Subcutaneous adipose tissue (tissue), 4 donors: ENCODE results near the gene DLG5. TPM values are rescaled to one million over a fixed set of nuclear protein-coding genes. Genes with fewer than 3 reads are reported as not detected.

ENCODE experiments used
- CTCF ChIP-seq: fragments of 450-650 bp; IDR thresholded peaks from one replicate; pipeline ENCODE4 v1.5.1; 2016; ENCODE audit warnings: low read depth, mild to moderate bottlenecking, control low read depth, antibody characterized with exemption, moderate library complexity
- total RNA-seq, 4 donors: library from RNA; depleted of rRNA; stranded (reverse); fragments of >200 nt; gene quantifications; one replicate each; pipeline ENCODE4 v1.1.0, GENCODE V29; 2016

The DLG5 gene
- total RNA-seq, 4 donors from 2014 or later: 23.0 to 59.5 (median 33.7) TPM

- no peak for TF ChIP-seq CTCF
These were observed 110.2 kb downstream of the DLG5 start for GRCh38 chr10:77816311-77816710.

- no peak for TF ChIP-seq CTCF
These were observed 113.8 kb downstream of the DLG5 start for GRCh38 chr10:77812741-77813140.

- no peak for TF ChIP-seq CTCF
These were observed 114.6 kb downstream of the DLG5 start for GRCh38 chr10:77811831-77812430.

- no peak for TF ChIP-seq CTCF
These were observed 115.9 kb downstream of the DLG5 start for GRCh38 chr10:77810446-77811335.

- TF ChIP-seq CTCF: no peak
These were observed 117.2 kb downstream of the DLG5 start for GRCh38 chr10:77809336-77809735.

GRCh38 chr10:77807706-77808105 is 118.8 kb downstream of the DLG5 start:
- no peak for TF ChIP-seq CTCF

GRCh38 chr10:77806511-77807157 is 119.9 kb downstream of the DLG5 start:
- no peak for TF ChIP-seq CTCF
